ENCODE data around the gene SECTM1.
"Not testable (repeated sequence)": the region's sequence is repeated elsewhere in the genome, so short reads cannot be mapped to it uniquely, and the experiment has no call there.

The SECTM1 gene

GRCh38 chr17:82369211-82369610 is 35.6 kb upstream of the SECTM1 start:
- DNase-seq (ENCODE audit: low read depth in 3 of 3): no peak

- DNase-seq (ENCODE audit: low read depth in 3 of 3): no peak
Measured at GRCh38 chr17:82367724-82368524, 34.4 kb upstream of the SECTM1 start.

GRCh38 chr17:82366749-82367148 is 33.2 kb upstream of the SECTM1 start:
- no peak for DNase-seq (ENCODE audit: low read depth in 3 of 3)

- no peak for DNase-seq (ENCODE audit: low read depth in 3 of 3)
Measured at GRCh38 chr17:82365606-82366295, 32.2 kb upstream of the SECTM1 start.

- no peak for DNase-seq (ENCODE audit: low read depth in 3 of 3)
Measured at GRCh38 chr17:82361885-82362633, 28.5 kb upstream of the SECTM1 start.

- DNase-seq (ENCODE audit: low read depth in 3 of 3): not testable (repeated sequence)
Measured at GRCh38 chr17:82359451-82360074, 26.0 kb upstream of the SECTM1 start.

GRCh38 chr17:82358465-82359350 is 25.1 kb upstream of the SECTM1 start, which contains the start of gene TEX19:
Gene TEX19 (plus strand): TSS chr17:82359247. CDS start chr17:82362151, 2,904 bp downstream.
- no peak for DNase-seq (ENCODE audit: low read depth in 3 of 3)

- DNase-seq (ENCODE audit: low read depth in 3 of 3): no peak
Measured at GRCh38 chr17:82357394-82357793, 23.8 kb upstream of the SECTM1 start.

GRCh38 chr17:82356845-82357355 is 23.3 kb upstream of the SECTM1 start:
- no peak for DNase-seq (ENCODE audit: low read depth in 3 of 3)

- no peak for DNase-seq (ENCODE audit: low read depth in 3 of 3)
Measured at GRCh38 chr17:82355770-82356427, 22.3 kb upstream of the SECTM1 start.

GRCh38 chr17:82354804-82355308 is 21.3 kb upstream of the SECTM1 start:
- DNase-seq (ENCODE audit: low read depth in 3 of 3): no peak

GRCh38 chr17:82353484-82353883 is 19.9 kb upstream of the SECTM1 start:
- no peak for DNase-seq (ENCODE audit: low read depth in 3 of 3)

- DNase-seq (ENCODE audit: low read depth in 3 of 3): peak; percentile 55 to 72 (median 57)
Measured at GRCh38 chr17:82351713-82352488, 18.3 kb upstream of the SECTM1 start.

- no peak for DNase-seq (ENCODE audit: low read depth in 3 of 3)
Measured at GRCh38 chr17:82351254-82351712, 17.7 kb upstream of the SECTM1 start.

GRCh38 chr17:82350182-82351030 is 16.8 kb upstream of the SECTM1 start:
- no peak for DNase-seq (ENCODE audit: low read depth in 3 of 3)

- no peak for DNase-seq (ENCODE audit: low read depth in 3 of 3)
Measured at GRCh38 chr17:82349287-82349701, 15.7 kb upstream of the SECTM1 start.

- DNase-seq (ENCODE audit: low read depth in 3 of 3): no peak
Measured at GRCh38 chr17:82348866-82349265, 15.3 kb upstream of the SECTM1 start.

GRCh38 chr17:82348434-82348833 is 14.9 kb upstream of the SECTM1 start:
- no peak for DNase-seq (ENCODE audit: low read depth in 3 of 3)
